ENCODE results near the gene LRRC17.

- TF ChIP-seq CTCF (IDR thresholded peaks at IDR 0.05) (no peak), POLR2A (IDR thresholded peaks at IDR 0.05) (no peak)
Measured at GRCh38 chr7:102898532-102898859, 14.3 kb upstream of the LRRC17 start.

All from heart left ventricle (tissue), 13 donors.